Gastroesophageal sphincter (tissue), 4 donors: Measurements from ENCODE around the gene UBR3. TPM values are rescaled to one million over a fixed set of nuclear protein-coding genes. Genes with fewer than 3 reads are reported as not detected.
"Not testable (repeated sequence)": the region's sequence is repeated elsewhere in the genome, so short reads cannot be mapped to it uniquely, and the experiment has no call there.

Experiments used
- ATAC-seq: fragments of 150-250 bp; one replicate; pipeline ENCODE4 v1.9.1; 2016; ENCODE audit warnings: mild to moderate bottlenecking, moderate library complexity
- H3K27ac ChIP-seq, 4 donors: fragments of 200-600 bp; sonication (generic) in 3 of 4; 1 replicate in 3 of 4; 2 replicates in 1 of 4; pipeline ENCODE4 v1.5.1; 2016 to 2019
- H3K27me3 ChIP-seq: fragments of 200-600 bp; sonication (generic); one replicate; pipeline ENCODE4 v1.5.1; 2019
- H3K36me3 ChIP-seq, 2 donors: fragments of 200-600 bp; sonication (generic); one replicate each; pipeline ENCODE4 v1.5.1; 2019; ENCODE audit warnings: control low read depth in 1 of 2
- H3K4me1 ChIP-seq, 3 donors: fragments of 200-600 bp; sonication (generic); 1 replicate in 2 of 3; 2 replicates in 1 of 3; pipeline ENCODE4 v1.5.1; 2016 to 2019; ENCODE audit warnings: control low read depth in 2 of 3
- H3K4me3 ChIP-seq, 2 donors: fragments of 200-600 bp; sonication (generic); one replicate each; pipeline ENCODE4 v1.5.1; 2019; ENCODE audit warnings: mild to moderate bottlenecking in 1 of 2, moderate library complexity in 1 of 2
- H3K9me3 ChIP-seq, 3 donors: fragments of 200-600 bp; sonication (generic); one replicate each; pipeline ENCODE4 v1.5.1; 2017 to 2019; ENCODE audit warnings: control low read depth in 2 of 3
- EP300 ChIP-seq: sonication (generic); formaldehyde crosslinking; IDR thresholded peaks from one replicate; pipeline ENCODE4 v1.6.1; 2017; ENCODE audit warnings: antibody characterized with exemption, mild to moderate bottlenecking
- POLR2A ChIP-seq, 2 donors: fragments of 450-650 bp; IDR thresholded peaks; one replicate each; pipeline ENCODE4 v1.6.1; 2017; ENCODE audit warnings: antibody characterized with exemption in 2 of 2, mild to moderate bottlenecking in 2 of 2, moderate library complexity in 1 of 2
- POLR2AphosphoS5 ChIP-seq: sonication (generic); formaldehyde crosslinking; IDR thresholded peaks from one replicate; pipeline ENCODE4 v1.6.1; 2017; ENCODE audit warnings: antibody characterized with exemption
- WGBS, 2 donors: methylation state at CpG; one replicate each; pipeline ENCODE4 v1.1.5; 2018; ENCODE audit warnings: low coverage in 1 of 2; 5-methylcytosine and 5-hydroxymethylcytosine counted together
- total RNA-seq, 4 donors: library from RNA; depleted of rRNA; stranded (reverse); fragments of >200 nt; gene quantifications; one replicate each; pipeline ENCODE4 v1.1.0, GENCODE V29; 2016
- TF ChIP-seq, protein P1 (sequence below), 4 experiments: fragments of 200-600 bp in 2 of 4; fragments of 450-650 bp in 2 of 4; sonication (generic) in 1 of 4; IDR thresholded peaks; one replicate each; pipeline ENCODE4 v1.5.1; 2017 to 2019; ENCODE audit warnings: antibody characterized with exemption in 4 of 4, mild to moderate bottlenecking in 2 of 4, moderate library complexity in 2 of 4

The UBR3 gene
- total RNA-seq, 4 donors from 2014 or later, result 52.9 to 122 (median 66.9) TPM

- peaks cover 5 to 68% of the 10 kb centered on the region in 2 donors for H3K36me3 ChIP-seq
Observed at GRCh38 chr2:169945515-169945914, 118.3 kb downstream of the UBR3 start.

DNA sequence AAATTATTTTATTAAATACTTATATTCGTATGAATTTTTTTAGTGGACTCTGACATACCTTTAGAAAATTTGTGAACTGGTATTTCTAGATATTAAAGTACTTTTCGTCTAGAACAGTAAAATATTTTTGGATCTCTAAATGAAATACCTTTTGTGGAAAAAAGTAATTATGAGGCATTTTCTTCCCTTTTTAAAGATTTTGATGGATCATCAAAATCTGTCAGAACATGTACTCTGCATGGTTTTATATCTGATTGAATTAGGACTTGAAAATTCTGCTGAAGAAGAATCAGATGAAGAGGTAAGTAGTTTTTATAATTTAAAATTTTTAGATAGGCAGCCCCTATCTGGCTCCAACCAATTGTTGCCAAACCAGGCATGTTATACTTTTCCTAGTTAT is 118.8 kb downstream of the UBR3 start:
- Histone ChIP-seq H3K9me3 (no peaks in the 10 kb centered on the region), H3K27ac (no peak overlapping the region), H3K4me1 (no peaks in the 10 kb centered on the region), H3K4me3 (no peak overlapping the region), H3K36me3 (peaks cover 5 to 73% of the 10 kb centered on the region in 2 donors), H3K27me3 (no peaks in the 10 kb centered on the region)
- no peak for ATAC-seq
- WGBS, 2 donors, result 93 to 95% methylated on average over 2 of the region's 2 CpGs
- TF ChIP-seq, protein P1, sequence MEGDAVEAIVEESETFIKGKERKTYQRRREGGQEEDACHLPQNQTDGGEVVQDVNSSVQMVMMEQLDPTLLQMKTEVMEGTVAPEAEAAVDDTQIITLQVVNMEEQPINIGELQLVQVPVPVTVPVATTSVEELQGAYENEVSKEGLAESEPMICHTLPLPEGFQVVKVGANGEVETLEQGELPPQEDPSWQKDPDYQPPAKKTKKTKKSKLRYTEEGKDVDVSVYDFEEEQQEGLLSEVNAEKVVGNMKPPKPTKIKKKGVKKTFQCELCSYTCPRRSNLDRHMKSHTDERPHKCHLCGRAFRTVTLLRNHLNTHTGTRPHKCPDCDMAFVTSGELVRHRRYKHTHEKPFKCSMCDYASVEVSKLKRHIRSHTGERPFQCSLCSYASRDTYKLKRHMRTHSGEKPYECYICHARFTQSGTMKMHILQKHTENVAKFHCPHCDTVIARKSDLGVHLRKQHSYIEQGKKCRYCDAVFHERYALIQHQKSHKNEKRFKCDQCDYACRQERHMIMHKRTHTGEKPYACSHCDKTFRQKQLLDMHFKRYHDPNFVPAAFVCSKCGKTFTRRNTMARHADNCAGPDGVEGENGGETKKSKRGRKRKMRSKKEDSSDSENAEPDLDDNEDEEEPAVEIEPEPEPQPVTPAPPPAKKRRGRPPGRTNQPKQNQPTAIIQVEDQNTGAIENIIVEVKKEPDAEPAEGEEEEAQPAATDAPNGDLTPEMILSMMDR (IDR thresholded peaks at IDR 0.05), result no peak
- no peak for TF ChIP-seq EP300
- no peak for TF ChIP-seq POLR2AphosphoS5

More at GRCh38 chr2:169945515-169945914, 118.3 kb downstream of the UBR3 start:
- no peak overlapping the region for H3K27ac ChIP-seq
- H3K4me1 ChIP-seq, result no peaks in the 10 kb centered on the region
- no peak for ATAC-seq
- H3K4me3 ChIP-seq, result no peak overlapping the region
- no peaks in the 10 kb centered on the region for H3K9me3 ChIP-seq
- 100% methylated on average over 1 of the region's 1 CpG; no CpG with 5 or more reads in 1 of the 2 donors for WGBS, 2 donors
- H3K27me3 ChIP-seq, result no peaks in the 10 kb centered on the region
- TF ChIP-seq POLR2AphosphoS5 (no peak), POLR2A (IDR thresholded peaks at IDR 0.05) (no peak), EP300 (no peak)
- TF ChIP-seq, protein P1 (IDR thresholded peaks at IDR 0.05), result no peak

GRCh38 chr2:169946546-169946945 is 119.3 kb downstream of the UBR3 start:
- Histone ChIP-seq H3K4me1 (no peaks in the 10 kb centered on the region), H3K27me3 (no peaks in the 10 kb centered on the region), H3K36me3 (peaks cover 5 to 69% of the 10 kb centered on the region in 2 donors), H3K27ac (no peak overlapping the region), H3K9me3 (no peaks in the 10 kb centered on the region), H3K4me3 (no peak overlapping the region)
- no peak for TF ChIP-seq EP300
- no peak for TF ChIP-seq POLR2AphosphoS5
- TF ChIP-seq, protein P1 (IDR thresholded peaks at IDR 0.05), result no peak
- TF ChIP-seq POLR2A (IDR thresholded peaks at IDR 0.05), result no peak
- ATAC-seq, result no peak
- WGBS, 2 donors, result 94 to 100% methylated on average over 1 of the region's 1 CpG

GRCh38 chr2:169955940-169956339 is 128.7 kb downstream of the UBR3 start:
- no peak for ATAC-seq
- no peaks in the 10 kb centered on the region for H3K27me3 ChIP-seq
- no peak overlapping the region for H3K27ac ChIP-seq
- TF ChIP-seq POLR2AphosphoS5, result no peak
- TF ChIP-seq POLR2A (IDR thresholded peaks at IDR 0.05), result no peak
- no peak for TF ChIP-seq EP300
- TF ChIP-seq, protein P1 (IDR thresholded peaks at IDR 0.05), result no peak
- H3K4me3 ChIP-seq, result no peak overlapping the region
- peaks cover 0 to 5% (median 0%) of the 10 kb centered on the region in 3 donors for H3K9me3 ChIP-seq
- H3K4me1 ChIP-seq, result no peaks in the 10 kb centered on the region
- H3K36me3 ChIP-seq, result peaks cover 3 to 51% of the 10 kb centered on the region in 2 donors

DNA sequence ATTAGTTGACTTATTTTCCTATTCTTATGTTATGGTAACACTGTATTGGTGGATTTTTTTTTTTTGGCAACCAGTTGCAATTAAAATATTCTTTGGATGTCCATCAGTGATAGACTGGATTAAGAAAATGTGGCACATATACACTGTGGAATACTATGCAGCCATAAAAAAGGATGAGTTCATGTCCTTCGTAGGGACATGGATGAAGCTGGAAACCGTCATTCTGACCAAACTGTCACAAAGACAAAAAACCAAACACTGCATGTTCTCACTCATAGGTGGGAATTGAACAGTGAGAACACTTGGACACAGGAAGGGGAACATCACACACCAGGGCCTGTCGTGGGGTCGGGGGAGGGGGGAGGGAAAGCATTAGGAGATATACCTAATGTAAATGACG is 130.0 kb downstream of the UBR3 start:
- 97 to 100% methylated on average over 2 to 5 of the region's 5 CpGs for WGBS, 2 donors
- H3K36me3 ChIP-seq, result peaks cover 3 to 62% of the 10 kb centered on the region in 2 donors

More for the DNA sequence above, 130.0 kb downstream of the UBR3 start:
- not testable (repeated sequence) for H3K27me3 ChIP-seq, H3K4me3 ChIP-seq, H3K27ac ChIP-seq, H3K9me3 ChIP-seq, ATAC-seq, H3K4me1 ChIP-seq
